Measurements from ENCODE around the gene EN2.

Gene EN2

GRCh38 chr7:155450970-155451801 lies 6.7 kb upstream of the EN2 start:
- no peak for DNase-seq (ENCODE audit: low spot score)

GRCh38 chr7:155451840-155452239 lies 6.1 kb upstream of the EN2 start:
- no peak for DNase-seq (ENCODE audit: low spot score)

- no peak for DNase-seq (ENCODE audit: low spot score)
Measured at GRCh38 chr7:155452505-155453295, 5.2 kb upstream of the EN2 start.

- no peak for DNase-seq (ENCODE audit: low spot score)
Measured at GRCh38 chr7:155453296-155454182, 4.4 kb upstream of the EN2 start.

GRCh38 chr7:155454183-155455112 lies 3.5 kb upstream of the EN2 start:
- no peak for DNase-seq (ENCODE audit: low spot score)

GRCh38 chr7:155455132-155455693 lies 2.7 kb upstream of the EN2 start:
- DNase-seq (ENCODE audit: low spot score): no peak

GRCh38 chr7:155455776-155456737 lies 1.9 kb upstream of the EN2 start:
- DNase-seq (ENCODE audit: low spot score): no peak

- peak; percentile 53 for DNase-seq (ENCODE audit: low spot score)
Measured at GRCh38 chr7:155456738-155457543, 988 bp upstream of the EN2 start.

- no peak for DNase-seq (ENCODE audit: low spot score)
Measured at GRCh38 chr7:155457544-155458110, 302 bp upstream of the EN2 start.

- no peak for DNase-seq (ENCODE audit: low spot score)
Measured at GRCh38 chr7:155458878-155459699, 1.2 kb downstream of the EN2 start.

GRCh38 chr7:155459700-155460461 lies 2.0 kb downstream of the EN2 start:
- no peak for DNase-seq (ENCODE audit: low spot score)

GRCh38 chr7:155460926-155461613 lies 3.1 kb downstream of the EN2 start:
- DNase-seq (ENCODE audit: low spot score): no peak

GRCh38 chr7:155461631-155462030 lies 3.7 kb downstream of the EN2 start:
- no peak for DNase-seq (ENCODE audit: low spot score)

- DNase-seq (ENCODE audit: low spot score): no peak
Measured at GRCh38 chr7:155462163-155462735, 4.3 kb downstream of the EN2 start.

GRCh38 chr7:155463114-155463811 lies 5.3 kb downstream of the EN2 start:
- DNase-seq (ENCODE audit: low spot score): no peak

Measured in kidney tubule cell (primary cell).